H9 (cell line): ENCODE results near the gene CCDC172. TPM values are rescaled to one million over a fixed set of nuclear protein-coding genes. Genes with fewer than 3 reads are reported as not detected.

Experiments used
- DNase-seq: peaks from one replicate; pipeline ENCODE4 v3.0.0-alpha.2; 2017
- H2AFZ ChIP-seq: one replicate; pipeline ENCODE4 v1.6.1; 2013; ENCODE audit warnings: mild to moderate bottlenecking, low read length, control low read depth, moderate library complexity
- H2AK5ac ChIP-seq: 2 replicates; pipeline ENCODE4 v1.6.1; 2013; ENCODE audit warnings: low read length, control low read depth, mixed read lengths; ENCODE audit not compliant: insufficient read length
- H2BK120ac ChIP-seq: one replicate; pipeline ENCODE4 v1.6.1; 2013; ENCODE audit warnings: low read depth, mild to moderate bottlenecking, low read length, control low read depth, inconsistent platforms; ENCODE audit not compliant: poor library complexity, severe bottlenecking
- H2BK12ac ChIP-seq: 2 replicates; pipeline ENCODE4 v1.6.1; 2013; ENCODE audit warnings: low read length, control low read depth, mixed read lengths, low read depth; ENCODE audit not compliant: insufficient read length
- H2BK15ac ChIP-seq: 2 replicates; pipeline ENCODE4 v1.6.1; 2013; ENCODE audit warnings: low read depth, low read length, control low read depth
- H2BK20ac ChIP-seq: one replicate; pipeline ENCODE4 v1.6.1; 2013; ENCODE audit warnings: low read depth, mild to moderate bottlenecking, low read length, control low read depth, inconsistent platforms; ENCODE audit not compliant: poor library complexity, severe bottlenecking
- H2BK5ac ChIP-seq: 2 replicates; pipeline ENCODE4 v1.6.1; 2013; ENCODE audit warnings: low read length, control low read depth, mixed read lengths; ENCODE audit not compliant: insufficient read length
- H3K14ac ChIP-seq: 2 replicates; pipeline ENCODE4 v1.6.1; 2013; ENCODE audit warnings: low read length, control low read depth; ENCODE audit not compliant: insufficient read depth
- H3K18ac ChIP-seq: 2 replicates; pipeline ENCODE4 v1.6.1; 2013; ENCODE audit warnings: low read depth, mild to moderate bottlenecking, mixed read lengths, low read length, control low read depth; ENCODE audit not compliant: insufficient read length
- H3K23ac ChIP-seq: 2 replicates; pipeline ENCODE4 v1.6.1; 2013; ENCODE audit warnings: low read length, control low read depth, mixed read lengths, low read depth; ENCODE audit not compliant: insufficient read length
- H3K23me2 ChIP-seq: 2 replicates; pipeline ENCODE4 v1.6.1; 2013; ENCODE audit warnings: low read depth, mild to moderate bottlenecking, mixed read lengths, low read length, control low read depth; ENCODE audit not compliant: insufficient read length, poor library complexity, severe bottlenecking
- H3K27ac ChIP-seq: 2 replicates; pipeline ENCODE4 v1.5.1; 2013; ENCODE audit warnings: low read length, control low read depth, mixed read lengths, low read depth; ENCODE audit not compliant: insufficient read length
- H3K27me3 ChIP-seq: 2 replicates; pipeline ENCODE4 v1.6.1; 2013; ENCODE audit warnings: low read length, control low read depth, inconsistent platforms; ENCODE audit not compliant: insufficient read depth
- H3K4ac ChIP-seq: 2 replicates; pipeline ENCODE4 v1.6.1; 2013; ENCODE audit warnings: low read depth, mild to moderate bottlenecking, control low read depth, inconsistent platforms, low read length, moderate library complexity
- H3K4me1 ChIP-seq: 2 replicates; pipeline ENCODE4 v1.6.1; 2013; ENCODE audit warnings: low read length, control low read depth, inconsistent platforms; ENCODE audit not compliant: insufficient read depth
- H3K4me2 ChIP-seq: 2 replicates; pipeline ENCODE4 v1.6.1; 2013; ENCODE audit warnings: low read length, control low read depth, mixed read lengths; ENCODE audit not compliant: insufficient read length, insufficient read depth
- H3K56ac ChIP-seq: 2 replicates; pipeline ENCODE4 v1.6.1; 2013; ENCODE audit warnings: low read depth, mild to moderate bottlenecking, mixed read lengths, low read length, control low read depth; ENCODE audit not compliant: insufficient read length
- H3K79me1 ChIP-seq: 2 replicates; pipeline ENCODE4 v1.6.1; 2013; ENCODE audit warnings: low read depth, mild to moderate bottlenecking, moderate library complexity, low read length, control low read depth, inconsistent platforms; ENCODE audit not compliant: insufficient read depth, poor library complexity, severe bottlenecking
- H3K79me2 ChIP-seq: 2 replicates; pipeline ENCODE4 v1.6.1; 2013; ENCODE audit warnings: low read length, control low read depth, inconsistent platforms; ENCODE audit not compliant: insufficient read depth
- H3K9ac ChIP-seq: 2 replicates; pipeline ENCODE4 v1.6.1; 2013; ENCODE audit warnings: low read length, control low read depth, mixed read lengths; ENCODE audit not compliant: insufficient read length; ENCODE audit errors: extremely low read depth
- H3K9me3 ChIP-seq: one replicate; pipeline ENCODE4 v1.6.1; 2013; ENCODE audit warnings: low read depth, low read length, inconsistent platforms; ENCODE audit not compliant: control insufficient read depth
- H3T11ph ChIP-seq: one replicate; pipeline ENCODE4 v1.6.1; 2013; ENCODE audit warnings: mild to moderate bottlenecking, low read length, control low read depth, inconsistent platforms
- H4K20me1 ChIP-seq: one replicate; pipeline ENCODE4 v1.6.1; 2013; ENCODE audit not compliant: control insufficient read depth, insufficient read length, insufficient read depth
- H4K5ac ChIP-seq: 2 replicates; pipeline ENCODE4 v1.6.1; 2013; ENCODE audit warnings: low read depth, mild to moderate bottlenecking, mixed read lengths, low read length, control low read depth; ENCODE audit not compliant: insufficient read length
- H4K8ac ChIP-seq: replicated peaks from 2 replicates; pipeline ENCODE4 v1.6.1; 2013; ENCODE audit warnings: low read length, control low read depth, mixed read lengths, low read depth; ENCODE audit not compliant: insufficient read length
- H4K91ac ChIP-seq: 2 replicates; pipeline ENCODE4 v1.6.1; 2013; ENCODE audit warnings: low read depth, mild to moderate bottlenecking, moderate library complexity, mixed read lengths, low read length, control low read depth; ENCODE audit not compliant: insufficient read length
- H3K27ac Mint-ChIP-seq, 3 experiments: 2 replicates in 2 of 3; 3 replicates in 1 of 3; pipeline ENCODE4 v1.8.0; 2020 to 2021; ENCODE audit warnings: mixed read lengths in 3 of 3, mild to moderate bottlenecking in 1 of 3, moderate library complexity in 1 of 3
- H3K27me3 Mint-ChIP-seq: 2 replicates; pipeline ENCODE4 v1.8.0; 2021; ENCODE audit warnings: low read depth, mild to moderate bottlenecking, moderate library complexity, mixed read lengths
- H3K36me3 Mint-ChIP-seq, 3 experiments: 2 replicates in 2 of 3; 3 replicates in 1 of 3; pipeline ENCODE4 v1.8.0; 2020 to 2021; ENCODE audit warnings: low read depth in 3 of 3, mixed read lengths in 3 of 3; ENCODE audit not compliant: insufficient read depth in 1 of 3
- H3K4me1 Mint-ChIP-seq, 2 experiments: 2 replicates each; pipeline ENCODE4 v1.8.0; 2020; ENCODE audit warnings: mixed read lengths in 2 of 2
- H3K4me3 Mint-ChIP-seq, 2 experiments: 2 replicates in 1 of 2; 3 replicates in 1 of 2; pipeline ENCODE4 v1.8.0; 2020 to 2021; ENCODE audit warnings: mild to moderate bottlenecking in 2 of 2, mixed read lengths in 2 of 2, moderate library complexity in 1 of 2
- H3K9me3 Mint-ChIP-seq, 2 experiments: 2 replicates in 1 of 2; 3 replicates in 1 of 2; pipeline ENCODE4 v1.8.0; 2020; ENCODE audit warnings: mild to moderate bottlenecking in 2 of 2, mixed read lengths in 2 of 2, moderate library complexity in 1 of 2
- CTCF ChIP-seq: fragments of 200-600 bp; sonication (generic); conservative IDR thresholded peaks from 3 replicates; pipeline ENCODE4 v1.8.0; 2021; ENCODE audit warnings: antibody characterized with exemption, mild to moderate bottlenecking
- WGBS: extraction: QIAGEN DNeasy Blood & Tissue Kit; methylation state at CpG from one replicate; pipeline ENCODE4 v1.1.7; 2013; ENCODE audit warnings: missing lambda C conversion rate, low lambda C conversion rate, mixed read lengths; ENCODE audit not compliant: insufficient read length; ENCODE audit errors: extremely low coverage; 5-methylcytosine and 5-hydroxymethylcytosine counted together
- total RNA-seq: library from RNA; stranded (reverse); gene quantifications from 2 replicates; pipeline ENCODE4 v1.2.1, GENCODE V29; 2021

The CCDC172 gene
- total RNA-seq, 1 experiment from 2014 or later: 1.3 TPM

GRCh38 chr10:116427671-116428070 is 103.4 kb downstream of the CCDC172 start, which contains the start of gene PNLIPRP3:
Gene PNLIPRP3, plus strand, starts transcription at chr10:116427847. Its CDS starts 166 bp downstream, at chr10:116428013.
- no peaks in the 10 kb centered on the region for H3K4me1 ChIP-seq
- H3K36me3 Mint-ChIP-seq: no peaks in the 10 kb centered on the region
- H3K23ac ChIP-seq: no peak within 1 kb of the TSS

More at GRCh38 chr10:116427671-116428070, 103.4 kb downstream of the CCDC172 start, which contains the start of gene PNLIPRP3:
- H3K4me3 Mint-ChIP-seq: no peak within 1 kb of the TSS
- Histone ChIP-seq H3K56ac (no peak within 1 kb of the TSS), H4K8ac (no peak within 1 kb of the TSS), H3K23me2 (no peaks in the 10 kb centered on the region), H2BK20ac (no peak within 1 kb of the TSS), H3K79me1 (no peaks in the 10 kb centered on the region), H2AK5ac (no peak within 1 kb of the TSS), H4K91ac (no peak within 1 kb of the TSS), H3K4ac (no peak within 1 kb of the TSS), H3T11ph (no peak within 1 kb of the TSS), H3K27ac (no peak within 1 kb of the TSS), H3K9me3 (no peaks in the 10 kb centered on the region), H3K14ac (no peak within 1 kb of the TSS), H3K27me3 (no peaks in the 10 kb centered on the region), H2BK15ac (no peak within 1 kb of the TSS), H3K18ac (no peak within 1 kb of the TSS), H3K79me2 (no peaks in the 10 kb centered on the region), H2BK12ac (no peak within 1 kb of the TSS), H2BK5ac (no peak within 1 kb of the TSS), H4K20me1 (no peaks in the 10 kb centered on the region), H3K4me2 (no peak within 1 kb of the TSS), H3K9ac (no peak within 1 kb of the TSS), H2BK120ac (no peak within 1 kb of the TSS), H4K5ac (no peak within 1 kb of the TSS), H2AFZ (no peak within 1 kb of the TSS)
- no peak within 1 kb of the TSS for H3K27ac Mint-ChIP-seq
- H3K9me3 Mint-ChIP-seq: no peaks in the 10 kb centered on the region
- DNase-seq: no peak
- no CpG with 5 or more reads among the region's 2 CpGs for WGBS
- no peaks in the 10 kb centered on the region for H3K4me1 Mint-ChIP-seq
- H3K27me3 Mint-ChIP-seq: no peaks in the 10 kb centered on the region
- no peak for TF ChIP-seq CTCF
